ENCODE results near the gene ARHGAP18.

ARHGAP18 gene

GRCh38 chr6:129695373-129696027 is 14.5 kb downstream of the ARHGAP18 start:
- Mint-ChIP-seq H3K27me3 (no peaks in the 10 kb centered on the region), H3K9me3 (no peaks in the 10 kb centered on the region), H3K4me3 (peak overlapping the region; percentile 53), H3K36me3 (peaks cover 26% of the 10 kb centered on the region), H3K27ac (peak overlapping the region; percentile 92), H3K4me1 (peaks cover 70% of the 10 kb centered on the region)
- CTCF ChIA-PET: interaction anchor here (0.9 to 1.9 kb wide), 3 partner anchors 18 to 25 kb away, joined by 3 to 4 read pairs (median 3); no protein-coding TSS in a partner anchor
- DNase-seq: peak; percentile 56

GRCh38 chr6:129694036-129694435 is 15.9 kb downstream of the ARHGAP18 start:
- H3K9me3 Mint-ChIP-seq: no peaks in the 10 kb centered on the region
- CTCF ChIA-PET: interaction anchor here (0.9 to 1.1 kb wide), 2 partner anchors 11 to 23 kb away, joined by 3 read pairs; no protein-coding TSS in a partner anchor
- H3K4me1 Mint-ChIP-seq: peaks cover 71% of the 10 kb centered on the region

GRCh38 chr6:129692467-129692866 is 17.5 kb downstream of the ARHGAP18 start:
- no peaks in the 10 kb centered on the region for H3K27me3 Mint-ChIP-seq
- H3K9me3 Mint-ChIP-seq: no peaks in the 10 kb centered on the region
- no peak for DNase-seq
- H3K27ac Mint-ChIP-seq: no peak overlapping the region
- H3K4me3 Mint-ChIP-seq: no peak overlapping the region
- peaks cover 21% of the 10 kb centered on the region for H3K36me3 Mint-ChIP-seq
- CTCF ChIA-PET: no interaction called here
- peaks cover 80% of the 10 kb centered on the region for H3K4me1 Mint-ChIP-seq

More at GRCh38 chr6:129694036-129694435, 15.9 kb downstream of the ARHGAP18 start:
- Mint-ChIP-seq H3K4me3 (no peak overlapping the region), H3K27ac (no peak overlapping the region), H3K27me3 (no peaks in the 10 kb centered on the region), H3K36me3 (peaks cover 21% of the 10 kb centered on the region)
- DNase-seq: no peak

- CTCF ChIA-PET: no interaction called here
- H3K4me3 Mint-ChIP-seq: no peak overlapping the region
- H3K9me3 Mint-ChIP-seq: no peaks in the 10 kb centered on the region
- H3K27ac Mint-ChIP-seq: no peak overlapping the region
- no peaks in the 10 kb centered on the region for H3K27me3 Mint-ChIP-seq
- no peak for DNase-seq
- H3K4me1 Mint-ChIP-seq: peaks cover 79% of the 10 kb centered on the region
- H3K36me3 Mint-ChIP-seq: peaks cover 13% of the 10 kb centered on the region
These were observed 18.3 kb downstream of the ARHGAP18 start for GRCh38 chr6:129691709-129692108.

GRCh38 chr6:129691043-129691640 is 18.8 kb downstream of the ARHGAP18 start:
- CTCF ChIA-PET: no interaction called here
- H3K9me3 Mint-ChIP-seq: no peaks in the 10 kb centered on the region

GRCh38 chr6:129686941-129687627 is 22.9 kb downstream of the ARHGAP18 start:
- H3K27ac Mint-ChIP-seq: peak overlapping the region; percentile 84
- H3K9me3 Mint-ChIP-seq: no peaks in the 10 kb centered on the region
- DNase-seq: peak; percentile 63
- H3K4me1 Mint-ChIP-seq: peaks cover 77% of the 10 kb centered on the region
- peaks cover 5% of the 10 kb centered on the region for H3K36me3 Mint-ChIP-seq
- H3K27me3 Mint-ChIP-seq: no peaks in the 10 kb centered on the region
- CTCF ChIA-PET: interaction anchor here (0.7 to 1.3 kb wide), 3 partner anchors 14 to 17 kb away, joined by 3 to 5 read pairs (median 4); no protein-coding TSS in a partner anchor
- no peak overlapping the region for H3K4me3 Mint-ChIP-seq

More at GRCh38 chr6:129691043-129691640, 18.8 kb downstream of the ARHGAP18 start:
- peaks cover 78% of the 10 kb centered on the region for H3K4me1 Mint-ChIP-seq
- H3K27ac Mint-ChIP-seq: no peak overlapping the region
- H3K36me3 Mint-ChIP-seq: peaks cover 10% of the 10 kb centered on the region
- no peaks in the 10 kb centered on the region for H3K27me3 Mint-ChIP-seq
- no peak for DNase-seq
- H3K4me3 Mint-ChIP-seq: no peak overlapping the region

GRCh38 chr6:129685662-129686031 is 24.3 kb downstream of the ARHGAP18 start:
- Mint-ChIP-seq H3K9me3 (no peaks in the 10 kb centered on the region), H3K36me3 (peaks cover 8% of the 10 kb centered on the region), H3K27me3 (no peaks in the 10 kb centered on the region), H3K27ac (peak overlapping the region; percentile 61), H3K4me3 (no peak overlapping the region), H3K4me1 (peaks cover 70% of the 10 kb centered on the region)
- CTCF ChIA-PET: interaction anchor here (0.9 to 1.3 kb wide), 2 partner anchors 12 to 22 kb away, joined by 3 to 4 read pairs; no protein-coding TSS in a partner anchor
- DNase-seq: no peak

- H3K4me3 Mint-ChIP-seq: no peak overlapping the region
- peaks cover 71% of the 10 kb centered on the region for H3K4me1 Mint-ChIP-seq
- DNase-seq: no peak
- H3K9me3 Mint-ChIP-seq: no peaks in the 10 kb centered on the region
- CTCF ChIA-PET: interaction anchor here (0.9 to 1.3 kb wide), 3 partner anchors 12 to 45 kb away, joined by 3 to 4 read pairs (median 3); no protein-coding TSS in a partner anchor
- H3K36me3 Mint-ChIP-seq: peaks cover 9% of the 10 kb centered on the region
- H3K27me3 Mint-ChIP-seq: no peaks in the 10 kb centered on the region
- H3K27ac Mint-ChIP-seq: peak overlapping the region; percentile 61
These were observed 24.9 kb downstream of the ARHGAP18 start for GRCh38 chr6:129684903-129685661.

GRCh38 chr6:129684323-129684884 is 25.6 kb downstream of the ARHGAP18 start:
- Mint-ChIP-seq H3K9me3 (no peaks in the 10 kb centered on the region), H3K4me1 (peaks cover 74% of the 10 kb centered on the region), H3K4me3 (no peak overlapping the region)

GRCh38 chr6:129683601-129684322 is 26.2 kb downstream of the ARHGAP18 start:
- peak overlapping the region; percentile 86 for H3K27ac Mint-ChIP-seq
- peak overlapping the region; percentile 26 for H3K4me3 Mint-ChIP-seq
- H3K27me3 Mint-ChIP-seq: no peaks in the 10 kb centered on the region
- no peaks in the 10 kb centered on the region for H3K9me3 Mint-ChIP-seq
- CTCF ChIA-PET: interaction anchor here (0.7 to 1.3 kb wide), 8 partner anchors 9 to 46 kb away, joined by 3 to 6 read pairs (median 3); no protein-coding TSS in a partner anchor
- peaks cover 69% of the 10 kb centered on the region for H3K4me1 Mint-ChIP-seq
- peaks cover 9% of the 10 kb centered on the region for H3K36me3 Mint-ChIP-seq
- DNase-seq: peak; percentile 75

More at GRCh38 chr6:129684323-129684884, 25.6 kb downstream of the ARHGAP18 start:
- CTCF ChIA-PET: interaction anchor here (0.7 to 1.3 kb wide), 8 partner anchors 10 to 46 kb away, joined by 3 to 6 read pairs (median 3); no protein-coding TSS in a partner anchor
- Mint-ChIP-seq H3K27ac (peak overlapping the region; percentile 86), H3K27me3 (no peaks in the 10 kb centered on the region), H3K36me3 (peaks cover 9% of the 10 kb centered on the region)
- no peak for DNase-seq

GRCh38 chr6:129681913-129682205 is 28.1 kb downstream of the ARHGAP18 start:
- H3K4me3 Mint-ChIP-seq: no peak overlapping the region
- H3K27me3 Mint-ChIP-seq: no peaks in the 10 kb centered on the region
- no peaks in the 10 kb centered on the region for H3K9me3 Mint-ChIP-seq
- CTCF ChIA-PET: no interaction called here
- no peak overlapping the region for H3K27ac Mint-ChIP-seq
- peaks cover 67% of the 10 kb centered on the region for H3K4me1 Mint-ChIP-seq
- DNase-seq: no peak
- H3K36me3 Mint-ChIP-seq: peaks cover 16% of the 10 kb centered on the region

- no peak overlapping the region for H3K27ac Mint-ChIP-seq
- CTCF ChIA-PET: no interaction called here
- no peak for DNase-seq
- H3K4me1 Mint-ChIP-seq: peaks cover 67% of the 10 kb centered on the region
- peaks cover 16% of the 10 kb centered on the region for H3K36me3 Mint-ChIP-seq
- H3K9me3 Mint-ChIP-seq: no peaks in the 10 kb centered on the region
- H3K4me3 Mint-ChIP-seq: no peak overlapping the region
- no peaks in the 10 kb centered on the region for H3K27me3 Mint-ChIP-seq
These were observed 29.3 kb downstream of the ARHGAP18 start for GRCh38 chr6:129680633-129681032.

- no peak for DNase-seq
- H3K36me3 Mint-ChIP-seq: peaks cover 20% of the 10 kb centered on the region
- H3K27ac Mint-ChIP-seq: no peak overlapping the region
- CTCF ChIA-PET: no interaction called here
- no peaks in the 10 kb centered on the region for H3K9me3 Mint-ChIP-seq
- no peaks in the 10 kb centered on the region for H3K27me3 Mint-ChIP-seq
- H3K4me3 Mint-ChIP-seq: no peak overlapping the region
- peaks cover 63% of the 10 kb centered on the region for H3K4me1 Mint-ChIP-seq
These were observed 30.2 kb downstream of the ARHGAP18 start for GRCh38 chr6:129679758-129680157.

Data from activated naive CD4-positive, alpha-beta T cell treated with anti-CD3 and anti-CD28 coated beads, Interleukin-2, amount 10 ng/mL, durations not matched to agents 7 days and 5 days (primary cell).